PFSK-1 (cell line): Measurements from ENCODE around the gene KIAA1549.

Experiments
- POLR2AphosphoS5 ChIP-seq: IDR thresholded peaks from 2 replicates; pipeline ENCODE4 v1.6.1; 2012; ENCODE audit warnings: low read depth, mild to moderate bottlenecking, control low read depth, low read length, moderate library complexity
- TAF1 ChIP-seq: IDR thresholded peaks from 2 replicates; pipeline ENCODE4 v1.6.1; 2012; ENCODE audit warnings: low read length, control low read depth, borderline replicate concordance; ENCODE audit not compliant: insufficient read depth
- TF ChIP-seq, protein P1 (sequence below), 2 experiments: IDR thresholded peaks; 2 replicates each; pipeline versions ENCODE4 v1.6.1 to v1.8.0; 2011 to 2012; ENCODE audit warnings: low read depth in 2 of 2, low read length in 2 of 2, control low read depth in 1 of 2, inconsistent platforms in 1 of 2, mild to moderate bottlenecking in 1 of 2, moderate library complexity in 1 of 2; ENCODE audit not compliant: insufficient read depth in 1 of 2

DNA sequence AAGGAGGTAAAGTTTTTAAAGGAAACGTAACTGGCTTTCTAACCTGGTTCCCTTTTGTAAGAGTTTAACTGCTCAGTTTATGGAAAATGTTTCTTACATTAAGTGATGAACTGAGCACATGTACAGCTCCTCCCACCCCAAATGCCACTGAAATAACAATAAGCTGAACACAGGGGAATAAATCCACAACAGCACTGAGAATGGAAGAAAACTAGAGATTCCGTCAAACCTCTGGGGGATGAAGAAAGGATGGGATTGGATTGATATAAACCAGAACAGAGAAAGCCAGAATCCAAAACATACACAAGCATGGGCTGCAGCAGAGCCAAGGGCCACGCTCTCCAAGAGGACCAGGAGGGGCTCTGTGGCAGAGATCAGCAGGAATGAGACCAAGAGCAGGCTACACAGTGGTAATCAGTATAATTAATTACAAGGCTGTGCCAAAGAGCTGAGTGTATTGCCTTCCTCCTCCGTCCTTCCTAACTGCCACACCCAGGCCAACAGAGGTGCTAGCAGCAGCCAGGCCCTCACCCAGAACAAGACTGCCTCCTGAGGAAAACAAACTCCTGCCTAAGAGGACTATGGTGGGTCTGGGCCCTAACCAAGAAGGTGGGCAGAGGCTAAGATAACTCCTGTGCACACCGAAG, 73.9 kb downstream of the KIAA1549 start:
- no peak for TF ChIP-seq POLR2AphosphoS5
- TF ChIP-seq TAF1 = no peak
- TF ChIP-seq, protein P1, sequence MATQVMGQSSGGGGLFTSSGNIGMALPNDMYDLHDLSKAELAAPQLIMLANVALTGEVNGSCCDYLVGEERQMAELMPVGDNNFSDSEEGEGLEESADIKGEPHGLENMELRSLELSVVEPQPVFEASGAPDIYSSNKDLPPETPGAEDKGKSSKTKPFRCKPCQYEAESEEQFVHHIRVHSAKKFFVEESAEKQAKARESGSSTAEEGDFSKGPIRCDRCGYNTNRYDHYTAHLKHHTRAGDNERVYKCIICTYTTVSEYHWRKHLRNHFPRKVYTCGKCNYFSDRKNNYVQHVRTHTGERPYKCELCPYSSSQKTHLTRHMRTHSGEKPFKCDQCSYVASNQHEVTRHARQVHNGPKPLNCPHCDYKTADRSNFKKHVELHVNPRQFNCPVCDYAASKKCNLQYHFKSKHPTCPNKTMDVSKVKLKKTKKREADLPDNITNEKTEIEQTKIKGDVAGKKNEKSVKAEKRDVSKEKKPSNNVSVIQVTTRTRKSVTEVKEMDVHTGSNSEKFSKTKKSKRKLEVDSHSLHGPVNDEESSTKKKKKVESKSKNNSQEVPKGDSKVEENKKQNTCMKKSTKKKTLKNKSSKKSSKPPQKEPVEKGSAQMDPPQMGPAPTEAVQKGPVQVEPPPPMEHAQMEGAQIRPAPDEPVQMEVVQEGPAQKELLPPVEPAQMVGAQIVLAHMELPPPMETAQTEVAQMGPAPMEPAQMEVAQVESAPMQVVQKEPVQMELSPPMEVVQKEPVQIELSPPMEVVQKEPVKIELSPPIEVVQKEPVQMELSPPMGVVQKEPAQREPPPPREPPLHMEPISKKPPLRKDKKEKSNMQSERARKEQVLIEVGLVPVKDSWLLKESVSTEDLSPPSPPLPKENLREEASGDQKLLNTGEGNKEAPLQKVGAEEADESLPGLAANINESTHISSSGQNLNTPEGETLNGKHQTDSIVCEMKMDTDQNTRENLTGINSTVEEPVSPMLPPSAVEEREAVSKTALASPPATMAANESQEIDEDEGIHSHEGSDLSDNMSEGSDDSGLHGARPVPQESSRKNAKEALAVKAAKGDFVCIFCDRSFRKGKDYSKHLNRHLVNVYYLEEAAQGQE (IDR thresholded peaks at IDR 0.05; ENCODE audit: insufficient read depth in 1 of 2, low read depth in 2 of 2, low read length in 2 of 2) = no peak
